D721Med (cell line): Measurements from ENCODE around the gene EPN1.

Experiments
- DNase-seq: peaks from one replicate; pipeline ENCODE4 v3.0.0; 2011; ENCODE audit warnings: low spot score; ENCODE audit not compliant: insufficient read length
- FAIRE-seq: peaks from 2 replicates; lab custom pipeline; 2011; peaks lifted over from hg19 to GRCh38; lab: Jason Lieb, UNC
- CTCF ChIP-seq: IDR thresholded peaks from 2 replicates; pipeline ENCODE4 v1.5.1; 2012; ENCODE audit warnings: mild to moderate bottlenecking, control low read depth; ENCODE audit not compliant: insufficient read depth; ENCODE audit errors: missing control alignments

Gene EPN1

GRCh38 chr19:55669418-55670279, 5.4 kb upstream of the EPN1 start:
- FAIRE-seq (no peak), DNase-seq (no peak)
- TF ChIP-seq CTCF: no peak

- DNase-seq (no peak), FAIRE-seq (no peak)
- no peak for TF ChIP-seq CTCF
Measured at GRCh38 chr19:55670280-55671053, 4.6 kb upstream of the EPN1 start.

GRCh38 chr19:55671054-55671378, 4.0 kb upstream of the EPN1 start:
- FAIRE-seq (no peak), DNase-seq (no peak)
- no peak for TF ChIP-seq CTCF

- no peak for TF ChIP-seq CTCF
- FAIRE-seq (no peak), DNase-seq (no peak)
Measured at GRCh38 chr19:55672418-55672817, 2.6 kb upstream of the EPN1 start.

GRCh38 chr19:55673465-55673864, 1.6 kb upstream of the EPN1 start:
- no peak for DNase-seq
- TF ChIP-seq CTCF: no peak
- no peak for FAIRE-seq

- no peak for TF ChIP-seq CTCF
- FAIRE-seq (no peak), DNase-seq (no peak)
Measured at GRCh38 chr19:55673889-55674288, 1.1 kb upstream of the EPN1 start.

GRCh38 chr19:55674459-55674840, 576 bp upstream of the EPN1 start:
- DNase-seq (no peak), FAIRE-seq (no peak)
- TF ChIP-seq CTCF: no peak
